NCI-H345 (cell line): ENCODE measurements around the gene SPATA6.
"Not testable (repeated sequence)": the region's sequence is repeated elsewhere in the genome, so short reads cannot be mapped to it uniquely, and the experiment has no call there.

Source experiments
- DNase-seq: peaks from one replicate; lab custom pipeline; 2025; lab: John Stamatoyannopoulos, UW

Gene SPATA6

GRCh38 chr1:48462716-48463302 is 9.2 kb downstream of the SPATA6 start:
- no peak for DNase-seq

GRCh38 chr1:48450505-48450904 is 21.5 kb downstream of the SPATA6 start:
- no peak for DNase-seq

- no peak for DNase-seq
Observed at GRCh38 chr1:48448932-48449331, 23.1 kb downstream of the SPATA6 start.

DNA sequence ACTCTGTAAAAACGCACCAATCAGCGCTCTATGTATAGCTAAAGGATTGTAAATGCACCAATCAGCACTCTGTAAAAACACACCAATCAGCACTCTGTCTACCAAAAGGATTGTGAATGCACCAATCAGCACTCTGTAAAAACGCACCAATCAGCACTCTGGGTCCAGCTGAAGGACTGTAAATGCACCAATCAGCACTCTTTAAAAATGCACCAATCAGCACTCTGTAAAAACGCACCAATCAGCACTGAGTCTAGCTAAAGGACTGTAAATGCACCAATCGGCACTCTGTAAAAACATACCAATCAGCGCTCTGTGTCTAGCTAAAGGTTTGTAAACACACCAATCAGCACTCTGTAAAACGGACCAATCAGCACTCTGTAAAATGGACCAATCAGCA is 27.8 kb downstream of the SPATA6 start:
- not testable (repeated sequence) for DNase-seq

DNA sequence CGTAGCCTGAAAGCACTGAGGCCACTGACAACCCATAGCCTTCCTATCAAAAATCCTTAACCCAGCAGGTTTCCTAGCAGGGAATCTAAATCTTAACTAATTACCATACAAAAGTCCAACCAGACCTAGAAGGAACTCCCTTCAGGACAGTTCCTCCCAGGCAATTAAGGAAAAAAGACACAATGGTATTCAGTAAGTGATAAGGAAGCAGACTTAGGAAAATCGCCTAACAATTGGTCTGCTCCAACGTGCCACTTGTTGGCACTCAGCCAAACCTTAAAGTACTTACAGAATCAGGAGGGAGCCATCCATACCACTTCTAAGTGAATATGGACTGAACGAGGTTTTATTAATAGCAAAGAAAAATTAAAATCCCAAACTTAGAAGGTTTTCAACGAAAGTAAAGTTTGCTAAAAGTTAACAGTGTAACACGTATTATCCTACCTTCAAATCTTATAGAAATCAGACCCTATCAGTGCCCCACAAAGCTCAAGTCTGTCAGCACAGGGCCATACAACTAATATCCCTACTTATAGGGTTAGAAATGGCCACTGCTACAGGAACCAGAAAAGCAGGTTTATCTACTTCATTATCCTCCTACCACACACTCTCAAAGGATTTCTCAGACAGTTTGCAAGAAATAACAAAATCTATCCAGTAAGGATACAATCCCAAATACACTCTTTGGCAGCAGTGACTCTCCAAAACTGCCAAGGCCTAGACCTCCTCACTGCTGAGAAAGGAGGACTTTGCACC is 29.0 kb downstream of the SPATA6 start:
- peak; percentile 38 for DNase-seq

- not testable (repeated sequence) for DNase-seq
Observed at GRCh38 chr1:48440786-48441185, 31.2 kb downstream of the SPATA6 start.

DNA sequence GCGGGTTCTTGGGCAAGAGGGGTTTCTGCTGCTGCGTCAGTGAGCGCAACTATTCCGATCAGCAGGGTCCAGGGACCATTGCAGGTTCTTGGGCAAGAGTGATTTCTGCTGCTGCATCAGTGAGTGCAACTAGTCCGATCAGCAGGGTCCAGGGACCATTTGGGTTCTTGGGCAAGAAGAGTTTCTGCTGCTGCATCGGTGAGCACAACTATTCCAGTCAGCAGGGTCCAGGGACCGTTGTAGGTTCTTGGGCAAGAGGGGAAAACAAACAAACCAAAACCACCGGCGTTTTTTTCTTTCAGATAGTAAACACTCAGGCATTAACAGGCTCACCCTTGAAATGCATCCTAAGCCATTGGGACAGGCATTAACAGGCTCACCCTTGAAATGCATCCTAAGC is 32.6 kb downstream of the SPATA6 start:
- DNase-seq = no peak

GRCh38 chr1:48437379-48437778 is 34.6 kb downstream of the SPATA6 start:
- DNase-seq = not testable (repeated sequence)

- DNase-seq = not testable (repeated sequence)
Observed at GRCh38 chr1:48435312-48436002, 36.5 kb downstream of the SPATA6 start.

DNA sequence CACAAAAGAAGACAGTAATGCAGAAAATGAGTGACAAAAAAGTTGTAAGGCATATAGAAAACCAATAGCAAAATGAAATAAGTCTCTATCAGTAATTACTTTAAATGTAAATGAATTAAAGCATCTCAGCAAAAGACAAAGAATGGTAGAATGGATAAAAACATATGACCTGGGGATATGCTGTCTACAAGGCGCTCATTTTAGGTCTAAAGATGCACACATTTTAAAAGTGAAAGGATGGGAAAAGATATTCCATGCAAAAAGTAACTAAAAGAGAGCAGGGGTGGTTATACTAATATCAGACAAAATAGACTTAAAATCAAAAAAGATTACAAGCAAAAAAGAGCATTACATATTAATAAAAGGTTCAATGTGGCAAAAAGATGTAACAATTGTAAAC is 41.2 kb downstream of the SPATA6 start:
- DNase-seq = no peak

GRCh38 chr1:48422009-48422408 is 50.0 kb downstream of the SPATA6 start:
- no peak for DNase-seq

GRCh38 chr1:48418742-48419141 is 53.3 kb downstream of the SPATA6 start:
- DNase-seq = no peak

GRCh38 chr1:48415050-48415449 is 57.0 kb downstream of the SPATA6 start:
- DNase-seq = no peak

- DNase-seq = no peak
Observed at GRCh38 chr1:48414264-48414663, 57.7 kb downstream of the SPATA6 start.

- DNase-seq = no peak
Observed at GRCh38 chr1:48405940-48406339, 66.1 kb downstream of the SPATA6 start.

- no peak for DNase-seq
Observed at GRCh38 chr1:48405400-48405799, 66.6 kb downstream of the SPATA6 start.

DNA sequence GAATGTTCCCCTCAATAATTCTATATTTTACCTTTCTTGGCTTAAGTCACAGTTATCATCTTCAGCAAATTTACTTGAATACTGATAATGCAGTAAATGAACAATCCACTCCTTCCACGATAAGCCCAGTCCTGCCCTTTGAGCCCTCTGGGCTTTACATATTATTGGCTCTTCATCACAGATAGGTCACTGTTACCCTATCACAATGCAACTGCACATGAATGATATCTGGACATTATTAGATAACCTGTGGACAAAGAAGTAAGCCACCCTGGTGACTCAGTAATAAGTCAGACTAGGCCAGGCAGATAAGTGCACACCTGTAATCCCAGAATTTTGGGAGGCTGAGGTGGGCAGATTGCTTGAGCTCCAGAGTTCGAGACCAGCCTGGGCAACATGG is 69.4 kb downstream of the SPATA6 start:
- no peak for DNase-seq

- no peak for DNase-seq
Observed at GRCh38 chr1:48396208-48396607, 75.8 kb downstream of the SPATA6 start.

- DNase-seq = no peak
Observed at GRCh38 chr1:48391926-48392325, 80.1 kb downstream of the SPATA6 start.

DNA sequence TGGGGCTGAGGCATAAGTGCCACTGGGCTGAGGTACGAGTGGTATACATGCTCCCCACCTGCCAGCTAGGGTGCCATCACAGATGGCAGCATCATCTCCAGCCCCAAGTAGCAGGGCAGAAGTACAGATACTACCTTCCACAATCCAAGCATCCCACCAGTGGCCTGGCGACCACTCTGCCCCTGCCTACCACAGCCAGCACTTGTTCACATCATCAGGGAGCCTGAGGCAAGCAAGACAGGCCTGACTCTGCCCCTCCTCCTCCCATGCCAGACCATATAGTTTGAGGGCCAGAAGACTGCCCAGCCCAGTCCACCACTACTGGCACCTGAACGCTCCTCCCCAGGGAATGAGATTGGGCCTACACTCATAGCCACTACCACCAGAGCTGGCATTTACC is 84.6 kb downstream of the SPATA6 start:
- no peak for DNase-seq

DNA sequence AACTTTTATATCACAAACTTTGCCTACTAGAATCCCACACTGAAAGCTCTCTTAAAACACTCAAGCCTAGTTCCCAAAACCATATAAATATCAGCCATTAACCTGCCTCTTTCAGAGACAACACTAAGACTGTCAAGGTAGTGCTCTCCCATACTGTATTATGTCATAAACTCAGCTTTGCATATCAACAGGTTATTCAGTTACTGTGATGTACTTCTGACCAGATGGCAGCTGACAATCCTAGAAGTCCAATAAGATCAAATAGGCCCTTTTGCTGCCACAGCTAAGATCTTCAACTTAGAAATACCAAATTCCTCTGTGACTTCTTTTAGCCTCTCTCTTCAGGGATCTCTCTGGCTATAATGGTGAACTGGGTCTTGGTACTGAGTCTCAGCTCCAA is 97.2 kb downstream of the SPATA6 start:
- no peak for DNase-seq

- DNase-seq = no peak
Observed at GRCh38 chr1:48371598-48371997, 100.4 kb downstream of the SPATA6 start.

DNA sequence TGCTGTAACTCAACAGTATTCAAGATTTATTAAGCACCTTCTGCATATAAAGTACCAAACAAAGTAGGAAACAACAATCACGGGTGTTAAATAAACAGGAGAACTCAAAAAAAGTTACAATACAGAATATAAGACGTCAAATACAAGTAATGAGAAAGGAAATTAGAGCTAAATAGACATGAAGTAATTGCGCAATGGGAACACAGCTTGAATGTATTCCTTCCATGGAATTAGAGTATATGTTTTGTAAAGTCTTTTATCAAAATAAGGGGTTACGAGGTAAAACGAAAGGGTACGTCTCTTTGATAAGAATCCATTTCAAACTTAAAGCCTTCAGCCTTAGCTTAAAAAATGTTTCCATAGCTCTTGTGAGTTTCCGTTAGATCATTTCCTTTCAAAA is 109.1 kb downstream of the SPATA6 start:
- no peak for DNase-seq
